HG03039 (cell line): ENCODE results near the gene RASGRF2.

ENCODE experiments used
- ATAC-seq: cut with Tn5 transposase; IDR thresholded peaks from one replicate; pipeline ENCODE4 v1.9.1; 2021; ENCODE audit warnings: mild to moderate bottlenecking, moderate library complexity; ENCODE audit not compliant: unreplicated experiment

RASGRF2 gene

GRCh38 chr5:81132381-81132780 is 172.2 kb downstream of the RASGRF2 start:
- no peak for ATAC-seq

GRCh38 chr5:81134066-81134465 is 173.9 kb downstream of the RASGRF2 start:
- ATAC-seq, result no peak

- ATAC-seq, result no peak
Measured at GRCh38 chr5:81134566-81134965, 174.4 kb downstream of the RASGRF2 start.

- ATAC-seq, result no peak
Measured at GRCh38 chr5:81136557-81136956, 176.4 kb downstream of the RASGRF2 start.

GRCh38 chr5:81137833-81138232 is 177.7 kb downstream of the RASGRF2 start:
- ATAC-seq, result no peak

GRCh38 chr5:81140441-81140840 is 180.3 kb downstream of the RASGRF2 start:
- no peak for ATAC-seq

- ATAC-seq, result no peak
Measured at GRCh38 chr5:81140943-81141342, 180.8 kb downstream of the RASGRF2 start.

- no peak for ATAC-seq
Measured at GRCh38 chr5:81142108-81142507, 181.9 kb downstream of the RASGRF2 start.

- no peak for ATAC-seq
Measured at GRCh38 chr5:81145329-81145935, 185.3 kb downstream of the RASGRF2 start.

- no peak for ATAC-seq
Measured at GRCh38 chr5:81146031-81146430, 185.9 kb downstream of the RASGRF2 start.

- ATAC-seq, result no peak
Measured at GRCh38 chr5:81147011-81147885, 187.1 kb downstream of the RASGRF2 start.

- no peak for ATAC-seq
Measured at GRCh38 chr5:81147886-81148571, 187.9 kb downstream of the RASGRF2 start.

GRCh38 chr5:81151546-81151945 is 191.4 kb downstream of the RASGRF2 start:
- ATAC-seq, result no peak

GRCh38 chr5:81154725-81155124 is 194.6 kb downstream of the RASGRF2 start:
- no peak for ATAC-seq

GRCh38 chr5:81156732-81157131 is 196.6 kb downstream of the RASGRF2 start:
- no peak for ATAC-seq

GRCh38 chr5:81161012-81161601 is 200.9 kb downstream of the RASGRF2 start:
- ATAC-seq, result peak; percentile 72

GRCh38 chr5:81162501-81162900 is 202.3 kb downstream of the RASGRF2 start:
- ATAC-seq, result no peak

GRCh38 chr5:81163651-81164050 is 203.5 kb downstream of the RASGRF2 start:
- no peak for ATAC-seq

- no peak for ATAC-seq
Measured at GRCh38 chr5:81164476-81164875, 204.3 kb downstream of the RASGRF2 start.

- ATAC-seq, result no peak
Measured at GRCh38 chr5:81164936-81165335, 204.8 kb downstream of the RASGRF2 start.

GRCh38 chr5:81165493-81166119 is 205.4 kb downstream of the RASGRF2 start:
- peak; percentile 60 for ATAC-seq
